ENCODE measurements around the gene ATP13A2.

DNA sequence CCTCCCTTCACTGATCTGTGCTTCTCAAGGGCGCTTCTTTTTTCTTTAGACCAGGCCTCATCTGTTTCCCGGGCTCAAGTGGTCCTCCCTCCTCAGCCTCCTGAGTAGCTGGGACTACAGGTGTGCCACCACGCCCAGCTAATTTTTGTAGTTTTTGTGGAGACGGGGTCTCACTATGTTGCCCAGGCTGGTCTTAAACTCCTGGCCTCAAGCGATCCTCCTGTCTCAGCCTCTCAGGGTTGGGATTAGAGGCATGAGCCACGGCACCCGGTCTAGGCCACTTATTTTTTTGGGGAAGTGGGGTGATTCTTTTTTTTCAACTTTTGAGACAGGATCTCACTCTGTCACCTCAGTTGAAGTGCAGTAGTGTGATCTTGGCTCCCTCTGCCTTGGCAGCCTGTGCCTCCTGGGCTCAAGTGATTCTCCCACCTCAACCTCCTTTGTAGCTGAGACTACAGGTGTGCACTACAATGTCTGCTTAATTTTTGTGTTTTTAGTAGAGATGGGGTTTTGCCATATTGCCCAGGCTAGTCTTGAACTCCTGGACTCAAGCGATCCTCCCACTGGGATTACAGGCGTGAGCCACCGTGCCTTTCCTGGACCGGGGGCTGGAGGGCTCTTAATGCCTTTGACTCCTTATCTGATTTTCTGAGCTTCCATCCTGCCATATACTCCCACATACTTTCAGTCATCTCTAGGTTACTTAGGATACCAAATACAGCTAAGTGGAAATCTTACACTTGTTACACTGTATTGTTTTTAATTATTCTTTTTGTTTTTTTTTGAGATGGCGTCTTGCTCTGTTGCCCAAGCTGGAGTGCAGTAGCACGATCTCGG is 50.2 kb downstream of the ATP13A2 start:
- TF ChIP-seq, protein P1, sequence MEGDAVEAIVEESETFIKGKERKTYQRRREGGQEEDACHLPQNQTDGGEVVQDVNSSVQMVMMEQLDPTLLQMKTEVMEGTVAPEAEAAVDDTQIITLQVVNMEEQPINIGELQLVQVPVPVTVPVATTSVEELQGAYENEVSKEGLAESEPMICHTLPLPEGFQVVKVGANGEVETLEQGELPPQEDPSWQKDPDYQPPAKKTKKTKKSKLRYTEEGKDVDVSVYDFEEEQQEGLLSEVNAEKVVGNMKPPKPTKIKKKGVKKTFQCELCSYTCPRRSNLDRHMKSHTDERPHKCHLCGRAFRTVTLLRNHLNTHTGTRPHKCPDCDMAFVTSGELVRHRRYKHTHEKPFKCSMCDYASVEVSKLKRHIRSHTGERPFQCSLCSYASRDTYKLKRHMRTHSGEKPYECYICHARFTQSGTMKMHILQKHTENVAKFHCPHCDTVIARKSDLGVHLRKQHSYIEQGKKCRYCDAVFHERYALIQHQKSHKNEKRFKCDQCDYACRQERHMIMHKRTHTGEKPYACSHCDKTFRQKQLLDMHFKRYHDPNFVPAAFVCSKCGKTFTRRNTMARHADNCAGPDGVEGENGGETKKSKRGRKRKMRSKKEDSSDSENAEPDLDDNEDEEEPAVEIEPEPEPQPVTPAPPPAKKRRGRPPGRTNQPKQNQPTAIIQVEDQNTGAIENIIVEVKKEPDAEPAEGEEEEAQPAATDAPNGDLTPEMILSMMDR (optimal IDR thresholded peaks at IDR 0.05 in 1 of 3, IDR thresholded peaks at IDR 0.05 in 1 of 3, conservative IDR thresholded peaks at IDR 0.05 in 1 of 3; ENCODE audit: extremely low read depth in 1 of 3, insufficient read depth in 2 of 3, low read length in 3 of 3), result no peak
- TF ChIP-seq EZH2 (IDR thresholded peaks at IDR 0.05; ENCODE audit: low read length), result no peak

Data from keratinocyte (primary cell).